HG03457 (cell line): ENCODE data around the gene DNAAF8.
A peak's percentile ranks its signal among the peaks of the same experiment; 100 is the strongest.
"Not testable (repeated sequence)": the region's sequence is repeated elsewhere in the genome, so short reads cannot be mapped to it uniquely, and the experiment has no call there.

Source experiments
- ATAC-seq: cut with Tn5 transposase; IDR thresholded peaks from one replicate; pipeline ENCODE4 v1.9.1; 2021; ENCODE audit warnings: moderate number of reproducible peaks; ENCODE audit not compliant: unreplicated experiment

The DNAAF8 gene

GRCh38 chr16:4714996-4715395, 19.3 kb upstream of the DNAAF8 start:
- no peak for ATAC-seq

- ATAC-seq = no peak
These were observed 15.9 kb upstream of the DNAAF8 start for GRCh38 chr16:4718466-4718865.

GRCh38 chr16:4723071-4723767, 11.1 kb upstream of the DNAAF8 start:
- ATAC-seq = no peak

- no peak for ATAC-seq
These were observed 9.6 kb upstream of the DNAAF8 start for GRCh38 chr16:4724661-4725270.

GRCh38 chr16:4726616-4727015, 7.7 kb upstream of the DNAAF8 start:
- no peak for ATAC-seq

GRCh38 chr16:4728676-4729075, 5.7 kb upstream of the DNAAF8 start:
- ATAC-seq = no peak

- no peak for ATAC-seq
These were observed 4.5 kb upstream of the DNAAF8 start for GRCh38 chr16:4729876-4730275.

- no peak for ATAC-seq
These were observed 1.1 kb upstream of the DNAAF8 start for GRCh38 chr16:4733211-4733742.

- ATAC-seq = no peak
These were observed 632 bp upstream of the DNAAF8 start for GRCh38 chr16:4733747-4734062.

- ATAC-seq = peak; percentile 43
These were observed 596 bp downstream of the DNAAF8 start for GRCh38 chr16:4734730-4735535.

GRCh38 chr16:4736546-4736945, 2.2 kb downstream of the DNAAF8 start:
- no peak for ATAC-seq

- ATAC-seq = no peak
These were observed 3.2 kb downstream of the DNAAF8 start for GRCh38 chr16:4737545-4737944.

GRCh38 chr16:4738370-4738769, 4.0 kb downstream of the DNAAF8 start:
- not testable (repeated sequence) for ATAC-seq

GRCh38 chr16:4743226-4743878, 9.0 kb downstream of the DNAAF8 start:
- ATAC-seq = no peak

GRCh38 chr16:4744555-4745273, 10.4 kb downstream of the DNAAF8 start:
- ATAC-seq = no peak

GRCh38 chr16:4745274-4745569, 10.9 kb downstream of the DNAAF8 start:
- ATAC-seq = no peak

GRCh38 chr16:4746215-4746614, 11.9 kb downstream of the DNAAF8 start:
- no peak for ATAC-seq

- ATAC-seq = no peak
These were observed 12.7 kb downstream of the DNAAF8 start for GRCh38 chr16:4746991-4747574.

GRCh38 chr16:4747906-4748681, 13.8 kb downstream of the DNAAF8 start:
- ATAC-seq = no peak
